Lung (tissue), 12 donors: Measurements from ENCODE around the gene WDR48. TPM values are rescaled to one million over a fixed set of nuclear protein-coding genes. Genes with fewer than 3 reads are reported as not detected.

Experiments used
- ATAC-seq: fragments of 200-7000 bp; cut with Tn5 transposase; one replicate; pipeline ENCODE4 v1.9.1; 2020; ENCODE audit warnings: moderate number of reproducible peaks; ENCODE audit not compliant: insufficient read depth, low FRiP score
- DNase-seq, 3 donors: peaks; one replicate each; pipeline ENCODE4 v3.0.0-alpha.2; 2013 to 2017
- H3K27ac ChIP-seq, 2 donors: one replicate each; pipeline ENCODE4 v1.5.1; 2013; ENCODE audit warnings: mild to moderate bottlenecking in 2 of 2, moderate library complexity in 2 of 2, control low read depth in 1 of 2, inconsistent platforms in 1 of 2, low read depth in 1 of 2, low read length in 1 of 2
- H3K27me3 ChIP-seq, 3 donors: one replicate each; pipeline ENCODE4 v1.5.1; 2013; ENCODE audit warnings: low read length in 2 of 3; ENCODE audit not compliant: control insufficient read depth in 3 of 3, insufficient read depth in 3 of 3
- H3K36me3 ChIP-seq, 4 donors: one replicate each; pipeline ENCODE4 v1.5.1; 2013; ENCODE audit warnings: low read length in 4 of 4, mild to moderate bottlenecking in 1 of 4, moderate library complexity in 1 of 4; ENCODE audit not compliant: control insufficient read depth in 4 of 4, insufficient read depth in 4 of 4
- H3K4me1 ChIP-seq, 5 donors: one replicate each; pipeline ENCODE4 v1.5.1; 2013; ENCODE audit warnings: low read length in 5 of 5, mild to moderate bottlenecking in 2 of 5, moderate library complexity in 1 of 5; ENCODE audit not compliant: control insufficient read depth in 5 of 5, insufficient read depth in 5 of 5
- H3K4me3 ChIP-seq: one replicate; pipeline ENCODE4 v1.5.1; 2013; ENCODE audit warnings: mild to moderate bottlenecking, control low read depth, moderate library complexity
- H3K9ac ChIP-seq, 2 donors: one replicate each; pipeline ENCODE4 v1.5.1; 2013; ENCODE audit warnings: low read length in 2 of 2, control low read depth in 1 of 2; ENCODE audit not compliant: insufficient read depth in 1 of 2
- H3K9me3 ChIP-seq, 4 donors: one replicate each; pipeline ENCODE4 v1.5.1; 2013; ENCODE audit warnings: low read length in 3 of 4, mild to moderate bottlenecking in 1 of 4, moderate library complexity in 1 of 4; ENCODE audit not compliant: control insufficient read depth in 4 of 4, insufficient read depth in 3 of 4
- WGBS, 2 donors: extraction: QIAGEN DNeasy Blood & Tissue Kit; methylation state at CpG; one replicate each; pipeline ENCODE4 v1.1.7; 2013; 5-methylcytosine and 5-hydroxymethylcytosine counted together
- polyA plus RNA-seq, 2 donors: library from polyadenylated mRNA; stranded (reverse); fragments of 200-250 nt; gene quantifications; one replicate each; pipeline ENCODE4 v1.2.1, GENCODE V29; 2013
- total RNA-seq, 2 donors: library from RNA; depleted of rRNA in 1 of 2; stranded (reverse); fragments of >200 nt in 1 of 2; gene quantifications; one replicate each; pipeline ENCODE4 v1.2.1, GENCODE V29; 2014 to 2021
- TF ChIP-seq, protein P1 (sequence below): IDR thresholded peaks from 2 replicates; pipeline ENCODE4 v1.5.1; 2012; ENCODE audit warnings: mild to moderate bottlenecking; ENCODE audit errors: control extremely low read depth, extremely low read depth
- donor health status: control.
- donor health status: control.
- donor health status: Bipolar disorder and iron deficiency.
- donor health status: healthy.
- donor health status: DM: yes; HTN: yes; CAD: no.

WDR48 gene
- total and polyA plus RNA-seq, 4 donors, result 8.8 to 58.8 (median 18.8) TPM

DNA sequence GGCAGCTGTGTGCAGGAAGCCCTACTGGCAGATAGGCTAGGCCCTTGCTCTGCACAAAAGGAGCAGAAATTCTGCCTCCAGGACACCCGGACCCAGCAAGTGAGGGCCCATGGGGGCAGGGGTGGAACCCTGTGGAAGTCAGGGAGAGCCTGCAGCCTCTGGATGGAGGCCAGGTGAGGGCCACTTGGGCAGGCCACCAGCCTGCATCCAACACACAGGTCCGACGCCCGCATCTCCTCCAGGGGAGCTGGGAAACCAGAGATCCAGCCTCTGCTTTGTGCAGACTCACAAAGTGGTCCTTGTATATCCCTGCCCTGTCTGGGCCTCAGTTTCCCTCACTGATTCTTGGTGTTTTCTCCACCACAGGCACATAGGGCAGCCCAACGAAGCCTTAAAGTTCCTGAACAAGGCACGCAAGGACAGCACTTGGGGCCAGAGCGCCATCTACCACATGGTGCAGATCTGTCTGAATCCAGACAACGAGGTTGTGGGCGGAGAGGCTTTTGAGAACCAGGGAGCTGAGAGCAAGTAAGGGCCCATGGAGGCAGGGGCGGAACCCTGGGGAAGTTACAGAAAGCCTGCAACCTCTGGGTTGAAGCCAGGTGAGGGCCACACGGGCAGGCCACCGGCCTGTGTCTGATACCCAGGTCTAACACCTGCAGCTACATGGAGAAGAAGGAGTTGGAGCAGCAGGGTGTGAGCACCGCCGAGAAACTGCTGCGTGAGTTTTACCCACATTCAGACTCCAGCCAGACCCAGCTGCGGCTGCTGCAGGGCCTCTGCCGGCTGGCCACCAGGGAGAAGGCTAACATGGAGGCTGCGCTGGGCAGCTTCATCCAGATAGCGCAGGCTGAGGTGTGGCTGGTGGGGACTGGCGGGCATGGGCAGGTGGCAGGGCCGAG, 85.0 kb downstream of the WDR48 start:
- no peaks in the 10 kb centered on the region for H3K27me3 ChIP-seq
- no peak for ATAC-seq
- no peak overlapping the region for H3K4me3 ChIP-seq
- H3K9me3 ChIP-seq, result no peaks in the 10 kb centered on the region
- peak overlapping the region in 1 of 2 donors; percentile 52 for H3K27ac ChIP-seq
- H3K4me1 ChIP-seq, result peaks cover 4 to 59% (median 10%) of the 10 kb centered on the region in 5 donors
- H3K36me3 ChIP-seq, result peaks cover 0 to 28% (median 0%) of the 10 kb centered on the region in 4 donors
- WGBS, 2 donors, result 89 to 95% methylated on average over 21 of the region's 21 CpGs
- TF ChIP-seq, protein P1, sequence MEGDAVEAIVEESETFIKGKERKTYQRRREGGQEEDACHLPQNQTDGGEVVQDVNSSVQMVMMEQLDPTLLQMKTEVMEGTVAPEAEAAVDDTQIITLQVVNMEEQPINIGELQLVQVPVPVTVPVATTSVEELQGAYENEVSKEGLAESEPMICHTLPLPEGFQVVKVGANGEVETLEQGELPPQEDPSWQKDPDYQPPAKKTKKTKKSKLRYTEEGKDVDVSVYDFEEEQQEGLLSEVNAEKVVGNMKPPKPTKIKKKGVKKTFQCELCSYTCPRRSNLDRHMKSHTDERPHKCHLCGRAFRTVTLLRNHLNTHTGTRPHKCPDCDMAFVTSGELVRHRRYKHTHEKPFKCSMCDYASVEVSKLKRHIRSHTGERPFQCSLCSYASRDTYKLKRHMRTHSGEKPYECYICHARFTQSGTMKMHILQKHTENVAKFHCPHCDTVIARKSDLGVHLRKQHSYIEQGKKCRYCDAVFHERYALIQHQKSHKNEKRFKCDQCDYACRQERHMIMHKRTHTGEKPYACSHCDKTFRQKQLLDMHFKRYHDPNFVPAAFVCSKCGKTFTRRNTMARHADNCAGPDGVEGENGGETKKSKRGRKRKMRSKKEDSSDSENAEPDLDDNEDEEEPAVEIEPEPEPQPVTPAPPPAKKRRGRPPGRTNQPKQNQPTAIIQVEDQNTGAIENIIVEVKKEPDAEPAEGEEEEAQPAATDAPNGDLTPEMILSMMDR, result no peak
- H3K9ac ChIP-seq, result no peak overlapping the region
- DNase-seq, result no peak

DNA sequence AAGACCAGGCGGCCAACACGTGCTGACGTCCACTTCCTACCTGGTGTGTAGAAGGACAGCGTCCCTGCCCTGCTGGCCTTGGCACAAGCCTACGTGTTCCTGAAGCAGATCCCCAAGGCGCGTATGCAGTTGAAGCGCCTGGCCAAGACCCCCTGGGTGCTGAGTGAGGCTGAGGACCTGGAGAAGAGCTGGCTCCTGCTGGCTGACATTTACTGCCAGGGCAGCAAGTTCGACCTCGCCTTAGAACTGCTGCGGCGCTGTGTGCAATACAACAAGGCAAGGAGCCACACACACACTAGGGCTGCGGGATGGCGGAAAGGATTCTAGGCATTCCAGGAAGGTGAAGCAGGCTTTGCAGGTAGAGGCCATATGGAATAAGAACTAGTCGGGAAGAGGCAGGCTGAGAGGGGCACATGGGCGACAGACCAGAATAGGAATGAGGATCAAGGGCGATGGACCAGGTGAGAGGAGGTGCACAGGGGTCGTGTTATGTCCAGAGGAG, 85.7 kb downstream of the WDR48 start:
- 98% methylated on average over 18 of the region's 18 CpGs for WGBS, 2 donors
- Histone ChIP-seq H3K27ac (no peak overlapping the region), H3K36me3 (peaks cover 0 to 34% (median 4%) of the 10 kb centered on the region in 4 donors), H3K4me1 (peaks cover 4 to 62% (median 15%) of the 10 kb centered on the region in 5 donors), H3K9ac (no peak overlapping the region), H3K27me3 (no peaks in the 10 kb centered on the region), H3K9me3 (no peaks in the 10 kb centered on the region), H3K4me3 (no peak overlapping the region)
- TF ChIP-seq, protein P1, result no peak
- ATAC-seq (no peak), DNase-seq (no peak)

DNA sequence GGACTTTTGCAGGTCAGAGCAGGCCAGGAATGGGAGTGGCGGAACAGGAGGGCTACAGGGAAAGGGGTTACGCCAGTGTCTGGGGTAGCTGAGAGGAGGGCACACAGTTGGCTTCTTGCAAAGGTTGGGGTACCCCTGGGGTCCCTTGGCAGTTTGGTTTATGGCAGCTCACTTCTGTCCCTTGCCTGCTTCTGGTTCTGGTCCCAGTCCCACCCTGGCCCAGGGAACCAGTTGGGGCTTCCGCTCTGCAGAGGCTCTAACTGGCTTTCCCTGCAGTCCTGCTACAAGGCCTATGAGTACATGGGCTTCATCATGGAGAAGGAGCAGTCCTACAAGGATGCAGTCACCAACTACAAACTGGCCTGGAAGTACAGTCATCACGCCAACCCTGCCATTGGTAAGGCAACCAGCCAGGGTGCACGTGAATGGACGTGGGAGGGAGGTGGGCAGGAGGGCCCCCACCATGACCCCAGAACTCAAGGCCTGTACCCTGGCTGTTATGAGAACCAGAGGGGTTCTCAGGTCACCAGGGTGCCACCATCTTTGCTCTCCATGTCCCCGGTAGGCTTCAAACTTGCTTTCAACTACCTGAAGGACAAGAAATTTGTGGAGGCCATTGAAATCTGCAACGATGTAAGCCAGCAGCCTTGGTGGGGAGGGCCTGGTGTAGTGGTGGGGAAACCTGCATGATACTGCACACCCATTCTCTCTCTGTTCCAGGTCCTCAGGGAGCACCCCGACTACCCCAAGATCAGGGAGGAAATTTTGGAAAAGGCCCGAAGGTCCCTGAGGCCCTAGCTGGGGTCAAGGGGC, 86.4 kb downstream of the WDR48 start:
- WGBS, 2 donors, result 95 to 96% methylated on average over 10 of the region's 10 CpGs
- DNase-seq (no peak), ATAC-seq (no peak)
- H3K4me3 ChIP-seq, result no peak overlapping the region
- no peaks in the 10 kb centered on the region for H3K27me3 ChIP-seq
- H3K9ac ChIP-seq, result no peak overlapping the region
- TF ChIP-seq, protein P1, result no peak
- H3K4me1 ChIP-seq, result peaks cover 4 to 62% (median 15%) of the 10 kb centered on the region in 5 donors
- peaks cover 2 to 41% (median 6%) of the 10 kb centered on the region in 4 donors for H3K36me3 ChIP-seq
- peak overlapping the region in 1 of 2 donors; percentile 6 for H3K27ac ChIP-seq
- no peaks in the 10 kb centered on the region for H3K9me3 ChIP-seq
